ENCODE data around the gene TBC1D2B.

Gene TBC1D2B

GRCh38 chr15:78052001-78052401 lies 25.5 kb downstream of the TBC1D2B start:
- DNase-seq = peak; percentile 57

DNA sequence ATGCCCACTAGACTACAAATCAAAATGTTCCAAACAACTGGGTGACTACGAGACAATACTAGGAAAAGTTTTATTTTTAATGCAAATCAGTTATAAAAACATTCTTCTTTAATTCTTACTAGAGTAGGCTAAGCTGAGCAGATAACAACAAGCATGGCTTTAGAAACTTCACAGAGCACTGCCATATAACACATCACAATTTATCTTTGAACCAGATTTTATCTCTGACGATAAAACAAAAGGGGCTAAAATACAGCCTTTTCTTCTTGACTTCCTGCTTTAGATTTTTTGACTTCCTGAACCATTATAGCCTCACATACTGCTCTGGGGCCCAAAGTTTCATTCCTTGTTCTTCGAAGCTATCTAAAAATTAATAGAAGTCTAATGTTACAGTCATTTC lies 25.9 kb downstream of the TBC1D2B start:
- DNase-seq = no peak

DNA sequence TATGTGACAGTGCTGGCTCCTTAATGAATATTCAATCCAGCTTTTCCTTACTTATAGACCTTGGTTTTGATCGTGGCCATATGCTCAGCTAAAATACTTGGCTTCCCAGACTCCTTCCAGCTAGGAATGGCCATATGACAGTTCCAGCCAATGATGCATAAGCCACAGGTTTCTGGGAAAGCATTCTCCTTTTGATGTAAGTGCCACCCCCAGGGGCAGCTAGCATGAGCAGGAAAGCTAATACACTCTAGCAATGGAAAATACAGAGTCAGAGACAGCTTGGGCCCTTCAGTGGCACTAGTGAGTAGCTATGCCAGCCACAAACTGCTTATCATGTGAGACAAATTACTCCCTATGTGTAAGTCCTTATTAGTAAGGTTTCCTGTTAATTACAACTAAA lies 26.7 kb downstream of the TBC1D2B start:
- DNase-seq = peak; percentile 41

GRCh38 chr15:78050441-78050809 lies 27.1 kb downstream of the TBC1D2B start:
- DNase-seq = no peak

- DNase-seq = peak; percentile 92
Observed at GRCh38 chr15:78049691-78050440, 27.6 kb downstream of the TBC1D2B start.

- DNase-seq = no peak
Observed at GRCh38 chr15:78048628-78048920, 28.9 kb downstream of the TBC1D2B start.

DNA sequence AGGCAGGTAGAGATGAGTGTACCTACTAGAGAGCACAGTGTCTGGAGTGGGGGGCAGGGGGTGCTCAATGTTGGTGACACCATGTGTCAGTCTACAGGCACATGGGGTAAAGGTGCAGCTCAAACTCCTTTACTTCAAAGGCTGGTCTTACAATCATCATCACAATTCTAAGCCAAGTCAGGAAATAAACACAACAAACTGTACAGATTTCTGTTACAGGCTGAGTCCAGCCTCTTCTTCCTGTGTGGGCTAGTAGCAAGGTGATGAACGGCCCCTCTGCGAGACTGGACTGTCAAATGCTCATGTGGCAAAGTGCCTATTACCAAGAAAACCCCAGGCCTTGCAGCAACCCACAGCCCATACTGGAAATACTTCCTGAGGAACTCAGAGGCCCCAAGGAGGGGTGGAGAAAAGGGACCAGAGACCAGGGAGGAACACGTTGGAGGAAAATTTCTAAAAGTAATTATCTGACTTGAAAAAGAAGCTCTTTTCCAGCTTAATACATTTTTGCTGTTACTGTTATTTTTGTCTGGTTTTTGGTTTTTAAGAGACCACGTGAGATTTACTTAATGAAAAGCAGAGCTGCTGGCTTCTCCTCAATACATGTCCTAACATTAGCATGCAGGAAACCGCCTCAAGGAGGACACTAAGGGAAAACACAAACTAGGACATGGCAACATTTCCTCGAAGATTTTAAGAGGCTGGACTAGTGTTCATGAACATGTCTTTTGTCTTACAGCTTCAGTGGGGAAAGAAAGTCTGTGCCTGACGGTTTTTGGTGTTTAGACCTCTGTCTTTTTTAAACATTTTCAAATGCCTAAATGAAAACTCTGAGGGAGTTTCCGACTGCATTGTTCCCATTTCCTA lies 29.5 kb downstream of the TBC1D2B start:
- peak; percentile 89 for DNase-seq

DNA sequence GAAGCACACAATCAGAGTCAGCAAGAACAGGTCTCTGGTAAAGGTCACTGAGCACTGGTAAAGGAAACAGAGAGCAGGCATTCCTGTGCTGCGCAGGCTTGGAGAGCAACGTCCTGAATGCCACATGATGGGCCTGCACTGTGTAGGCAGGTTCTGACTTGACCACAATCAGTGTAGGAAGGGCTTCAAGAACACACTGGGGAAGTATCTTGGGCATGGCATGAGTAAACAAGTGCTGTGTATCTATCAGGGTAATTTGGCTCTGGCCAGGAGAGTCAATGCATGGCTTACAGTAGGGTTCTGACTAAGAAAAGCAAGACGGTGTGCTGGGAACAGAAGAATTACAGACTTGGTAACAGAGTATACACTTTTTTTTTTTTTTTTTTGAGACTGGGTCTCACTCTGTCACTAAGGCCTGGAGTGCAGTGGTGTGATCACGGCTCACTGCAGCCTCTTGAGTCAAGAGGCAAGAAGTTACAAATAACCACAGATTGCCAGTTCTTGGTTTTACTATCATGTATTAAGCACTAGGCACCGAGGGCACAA lies 30.6 kb downstream of the TBC1D2B start:
- no peak for DNase-seq

DNA sequence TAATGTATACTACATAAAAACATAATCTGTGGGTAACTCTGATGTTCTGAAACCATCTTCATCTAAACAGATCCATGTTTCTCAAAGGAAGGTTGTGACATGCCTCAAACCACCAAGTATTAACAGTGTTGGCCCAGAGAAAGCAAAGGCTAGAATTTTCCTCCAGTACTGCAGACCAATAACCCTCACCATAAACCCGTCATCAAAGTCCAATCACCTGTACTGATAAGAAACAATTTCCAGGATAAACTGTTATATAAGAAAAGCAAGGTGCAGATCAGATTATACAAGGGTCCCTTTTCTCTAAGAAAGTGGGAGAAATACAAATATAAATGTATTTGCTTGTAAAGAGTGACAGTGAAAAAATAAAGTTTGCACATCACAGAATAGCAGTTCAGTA lies 32.3 kb downstream of the TBC1D2B start:
- DNase-seq = no peak

- DNase-seq = peak; percentile 36
Observed at GRCh38 chr15:78044407-78045155, 32.9 kb downstream of the TBC1D2B start.

DNA sequence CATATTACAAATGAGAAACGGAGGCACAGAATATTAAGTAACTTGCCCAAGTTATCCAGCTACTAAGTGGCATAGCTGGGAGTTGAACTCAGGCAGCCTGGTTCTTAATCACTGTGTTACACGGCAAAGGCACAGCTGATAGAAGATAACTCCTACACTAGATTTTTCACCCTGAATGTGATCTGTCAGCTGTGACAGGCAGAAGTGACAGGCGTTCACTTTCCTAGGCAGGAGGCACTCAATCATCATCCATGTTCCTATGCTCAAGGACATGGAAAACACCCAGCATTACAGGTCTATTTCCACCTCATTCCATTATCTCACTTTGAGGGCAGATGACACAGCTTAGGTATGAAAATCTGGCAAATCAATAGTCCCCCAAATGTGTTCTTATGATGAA lies 35.6 kb downstream of the TBC1D2B start:
- DNase-seq = no peak

GRCh38 chr15:78040653-78041244 lies 36.8 kb downstream of the TBC1D2B start:
- DNase-seq = no peak

DNA sequence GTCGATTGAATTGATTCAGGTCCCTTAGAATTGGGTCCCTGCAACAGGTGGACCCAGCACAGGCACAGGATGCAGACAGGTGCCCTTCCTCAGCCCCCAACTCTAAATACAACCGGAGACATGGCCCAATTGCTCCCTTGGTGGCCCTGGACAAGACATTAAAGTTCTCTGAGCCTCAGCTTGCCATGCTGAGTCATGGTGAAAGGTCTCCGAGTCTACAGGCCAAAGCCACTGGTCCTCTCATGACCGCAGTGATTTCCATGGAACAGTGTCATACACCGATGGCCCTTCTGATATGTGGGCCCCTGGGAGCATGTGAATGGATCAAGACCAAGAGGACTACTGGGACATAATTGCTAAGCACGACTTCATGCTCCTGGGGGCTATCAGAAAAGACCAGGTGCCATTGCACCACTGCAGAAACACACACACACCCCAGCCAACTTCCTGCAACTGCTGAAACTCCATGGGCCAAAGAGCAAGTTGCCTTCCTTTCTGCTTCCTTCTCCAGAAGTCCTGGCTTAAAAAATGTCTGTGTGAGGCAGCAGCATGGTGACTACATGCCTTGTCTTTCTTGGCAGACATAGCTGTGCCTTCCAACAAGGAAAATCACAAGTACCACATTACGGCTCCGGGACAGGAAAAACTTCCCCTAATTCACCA lies 38.8 kb downstream of the TBC1D2B start:
- DNase-seq = no peak

DNA sequence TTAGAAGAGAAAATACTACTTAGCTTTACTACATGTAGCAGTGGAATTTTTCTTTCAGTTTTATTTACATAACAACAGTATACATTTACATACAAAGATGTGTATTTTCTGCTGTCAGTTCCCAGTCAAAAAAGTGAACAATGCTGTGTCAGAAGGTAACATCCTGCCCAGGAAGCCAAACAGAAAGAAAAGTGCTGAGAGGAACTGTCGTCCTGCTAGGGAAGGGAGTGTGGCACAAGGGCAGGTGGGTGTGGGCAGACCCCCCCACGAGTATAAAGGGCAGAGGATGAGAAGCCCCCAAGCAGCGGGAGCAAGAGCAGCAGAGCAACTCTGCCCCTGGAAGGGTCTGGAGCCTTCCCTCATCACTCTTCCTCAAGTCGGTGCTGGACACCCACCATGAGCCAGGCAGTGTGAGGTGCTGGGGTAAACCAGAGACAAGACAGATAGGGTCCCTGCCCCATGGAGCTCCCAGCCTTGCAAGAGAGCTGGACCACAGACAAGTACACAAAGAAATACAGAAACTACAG lies 39.7 kb downstream of the TBC1D2B start:
- no peak for DNase-seq

- no peak for DNase-seq
Observed at GRCh38 chr15:78037328-78037727, 40.2 kb downstream of the TBC1D2B start.

- DNase-seq = no peak
Observed at GRCh38 chr15:78035861-78036476, 41.5 kb downstream of the TBC1D2B start.

DNA sequence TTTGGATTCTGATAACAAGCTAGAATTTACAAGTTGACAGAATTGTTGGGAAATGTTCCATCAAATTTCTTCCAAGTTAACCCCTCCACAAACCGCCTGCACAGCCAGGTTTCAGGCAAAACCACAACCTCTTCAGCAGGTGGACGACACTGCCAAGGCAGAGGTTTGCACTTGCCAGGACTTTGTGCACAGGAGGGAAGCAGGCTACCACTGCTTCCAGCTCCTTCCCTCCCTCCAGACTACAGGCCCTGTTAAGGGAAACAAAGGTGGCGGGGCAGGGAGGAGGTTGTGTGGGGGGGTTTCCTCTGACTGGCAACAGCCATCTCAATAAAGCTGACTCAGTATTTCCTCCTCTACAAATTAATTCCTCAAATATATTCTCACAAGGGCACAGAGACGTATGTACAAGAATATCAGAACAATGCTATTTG lies 42.2 kb downstream of the TBC1D2B start:
- no peak for DNase-seq

DNA sequence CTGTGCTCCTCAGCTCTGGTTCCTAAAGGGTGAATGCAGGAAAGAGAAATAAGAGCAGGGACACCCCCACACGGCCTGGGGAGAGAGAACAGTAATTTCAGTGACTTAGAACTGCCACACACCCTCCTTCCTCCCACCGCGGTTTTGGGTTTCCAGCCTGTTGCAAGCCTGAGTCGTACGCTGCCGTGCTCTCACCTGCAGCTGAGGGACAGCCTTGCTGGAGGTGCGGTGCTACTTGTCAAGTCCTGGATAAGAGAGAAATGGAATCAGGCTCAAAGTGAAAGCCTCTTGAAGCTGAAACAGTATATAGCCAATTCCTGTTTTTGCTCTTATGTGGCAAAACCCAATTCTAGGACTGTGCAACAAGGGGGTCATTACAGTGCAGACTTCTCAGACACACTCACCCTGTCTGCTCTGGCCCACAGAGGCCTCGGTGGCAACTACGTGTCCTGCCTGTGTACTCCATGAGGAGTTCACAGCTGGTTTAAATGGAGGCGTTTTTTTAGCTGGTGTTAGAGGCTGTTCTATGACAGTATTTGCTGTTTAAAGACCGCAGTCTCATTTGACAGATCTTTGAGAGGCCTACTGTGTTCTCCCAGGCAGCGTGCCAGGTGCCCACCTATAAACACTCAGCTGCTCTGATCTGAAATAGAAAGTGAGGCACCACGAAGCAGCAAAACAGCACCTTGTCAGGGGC lies 42.9 kb downstream of the TBC1D2B start:
- no peak for DNase-seq

DNA sequence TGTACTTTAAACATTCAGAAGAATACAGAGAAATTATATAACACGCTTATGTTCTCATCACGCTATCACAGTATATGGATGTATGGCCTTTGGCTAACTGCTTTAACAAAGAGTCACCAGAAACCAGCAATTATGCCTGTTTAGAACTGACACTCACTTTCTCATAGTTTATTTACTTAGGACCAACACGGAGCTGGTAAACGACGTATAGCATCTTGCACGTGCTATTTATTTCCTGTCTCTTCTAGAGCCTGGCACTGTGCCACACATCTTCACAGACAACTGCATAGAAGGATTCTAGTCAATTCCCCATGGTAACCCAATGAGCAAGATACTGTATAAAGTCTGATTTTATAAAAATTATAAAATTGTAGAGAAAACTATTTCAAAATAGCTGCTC lies 43.6 kb downstream of the TBC1D2B start:
- peak; percentile 34 for DNase-seq

DNA sequence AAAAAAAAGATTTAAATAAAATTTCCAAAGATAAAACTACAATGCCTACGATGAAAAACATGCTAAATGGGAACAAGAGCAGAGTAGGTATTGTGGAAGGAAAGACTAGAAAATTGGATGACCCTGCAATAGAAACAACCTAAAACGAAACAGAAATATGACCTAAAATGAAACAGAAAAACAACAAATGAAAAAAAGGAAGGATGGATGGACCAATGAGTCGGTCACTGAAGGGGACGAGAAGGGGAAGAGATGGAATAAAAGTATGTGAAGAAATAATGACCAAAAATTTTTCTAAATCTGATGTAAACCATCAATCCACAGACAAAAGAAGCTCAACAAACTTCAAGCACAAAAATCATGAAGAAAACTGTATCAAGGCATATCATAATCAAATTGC lies 44.8 kb downstream of the TBC1D2B start:
- no peak for DNase-seq

GRCh38 chr15:78024883-78025282 lies 52.6 kb downstream of the TBC1D2B start:
- DNase-seq = no peak

Measured in fibroblast of skin of abdomen (primary cell).